Nephron progenitor cell (in vitro differentiated cells): Measurements from ENCODE around the gene CCZ1.
"Not testable (repeated sequence)": the region's sequence is repeated elsewhere in the genome, so short reads cannot be mapped to it uniquely, and the experiment has no call there.

Experiments used
- DNase-seq: peaks from one replicate; pipeline ENCODE4 v3.0.0; 2021
- H3K27ac Mint-ChIP-seq: 2 replicates; pipeline ENCODE4 v1.8.0; 2021; ENCODE audit warnings: mild to moderate bottlenecking, moderate library complexity, mixed read lengths
- H3K27me3 Mint-ChIP-seq: 2 replicates; pipeline ENCODE4 v1.8.0; 2021; ENCODE audit warnings: mild to moderate bottlenecking, low read depth, mixed read lengths; ENCODE audit not compliant: poor library complexity
- H3K36me3 Mint-ChIP-seq: 2 replicates; pipeline ENCODE4 v1.8.0; 2021; ENCODE audit warnings: low read depth, mixed read lengths
- H3K4me1 Mint-ChIP-seq: 2 replicates; pipeline ENCODE4 v1.8.0; 2021; ENCODE audit warnings: mixed read lengths
- H3K4me3 Mint-ChIP-seq: 2 replicates; pipeline ENCODE4 v1.8.0; 2021; ENCODE audit warnings: mild to moderate bottlenecking, moderate library complexity, mixed read lengths
- H3K9me3 Mint-ChIP-seq: 2 replicates; pipeline ENCODE4 v1.8.0; 2021; ENCODE audit warnings: mild to moderate bottlenecking, moderate library complexity, mixed read lengths

Gene CCZ1

DNA sequence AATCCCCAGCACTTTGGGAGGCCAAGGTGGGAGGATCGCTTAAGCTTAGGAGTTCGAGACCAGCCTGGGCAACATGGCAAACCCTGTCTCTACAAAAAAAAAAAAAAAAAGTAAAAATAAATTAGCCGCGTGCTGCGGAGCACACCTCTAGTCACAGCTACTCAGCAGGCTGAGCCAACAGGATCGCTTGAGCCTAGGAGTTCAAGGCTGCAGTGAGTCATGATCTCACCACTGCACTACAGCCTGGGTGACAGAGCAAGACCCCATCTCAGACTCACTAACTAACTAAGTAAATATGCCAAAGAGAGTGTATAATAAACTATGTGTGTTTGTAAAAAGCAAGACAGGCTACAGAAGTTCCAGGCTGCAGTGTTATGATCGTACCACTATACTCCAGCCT is 65.3 kb downstream of the CCZ1 start:
- not testable (repeated sequence) for H3K9me3 Mint-ChIP-seq, H3K27me3 Mint-ChIP-seq, H3K27ac Mint-ChIP-seq

GRCh38 chr7:5970347-5970911 is 71.9 kb downstream of the CCZ1 start, which contains the start of gene RSPH10B:
TSS of gene RSPH10B (minus strand) at chr7:5970689. CDS start at chr7:5967116, 3,573 bp downstream.
- not testable (repeated sequence) for H3K9me3 Mint-ChIP-seq, H3K27me3 Mint-ChIP-seq, H3K4me1 Mint-ChIP-seq, H3K27ac Mint-ChIP-seq, H3K36me3 Mint-ChIP-seq, H3K4me3 Mint-ChIP-seq
- DNase-seq = peak; percentile 36

More for the DNA sequence above, 65.3 kb downstream of the CCZ1 start:
- H3K36me3 Mint-ChIP-seq, H3K4me3 Mint-ChIP-seq, DNase-seq, H3K4me1 Mint-ChIP-seq: not testable (repeated sequence)

GRCh38 chr7:5973580-5973979 is 75.0 kb downstream of the CCZ1 start:
- not testable (repeated sequence) for H3K4me1 Mint-ChIP-seq, H3K27ac Mint-ChIP-seq, H3K27me3 Mint-ChIP-seq, H3K4me3 Mint-ChIP-seq, H3K9me3 Mint-ChIP-seq, H3K36me3 Mint-ChIP-seq, DNase-seq
